Keratinocyte (primary cell): ENCODE measurements around the gene MANBA. TPM values are rescaled to one million over a fixed set of nuclear protein-coding genes. Genes with fewer than 3 reads are reported as not detected.
"Not testable (repeated sequence)": the region's sequence is repeated elsewhere in the genome, so short reads cannot be mapped to it uniquely, and the experiment has no call there.

Experiments used
- DNase-seq: peaks from one replicate; pipeline ENCODE4 v3.0.0-alpha.2; 2011; ENCODE audit warnings: low read depth, missing footprints, low spot score
- FAIRE-seq: peaks from 2 replicates; lab custom pipeline; 2011; peaks lifted over from hg19 to GRCh38; lab: Jason Lieb, UNC
- H2AFZ ChIP-seq: 2 replicates; pipeline ENCODE4 v1.6.0; 2012; ENCODE audit warnings: low read length, control low read depth, inconsistent platforms; ENCODE audit not compliant: control insufficient read depth
- H3K27ac ChIP-seq: 2 replicates; pipeline ENCODE4 v1.5.1; 2011; ENCODE audit warnings: low read length; ENCODE audit not compliant: control insufficient read depth, insufficient read depth
- H3K27me3 ChIP-seq: 3 replicates; pipeline ENCODE4 v1.6.0; 2011; ENCODE audit warnings: low read length; ENCODE audit not compliant: control insufficient read depth, insufficient read depth; ENCODE audit errors: extremely low read depth
- H3K36me3 ChIP-seq, 2 experiments: 2 replicates in 1 of 2; 3 replicates in 1 of 2; pipeline ENCODE4 v1.5.1; 2011; ENCODE audit warnings: low read length in 2 of 2, mild to moderate bottlenecking in 1 of 2; ENCODE audit not compliant: control insufficient read depth in 2 of 2, insufficient read depth in 2 of 2; ENCODE audit errors: extremely low read depth in 1 of 2
- H3K4me1 ChIP-seq: 3 replicates; pipeline ENCODE4 v1.5.1; 2011; ENCODE audit warnings: low read length; ENCODE audit not compliant: control insufficient read depth, insufficient read depth; ENCODE audit errors: extremely low read depth
- H3K4me2 ChIP-seq: 3 replicates; pipeline ENCODE4 v1.6.0; 2011; ENCODE audit warnings: low read depth, low read length; ENCODE audit not compliant: control insufficient read depth, insufficient read depth; ENCODE audit errors: extremely low read depth
- H3K4me3 ChIP-seq, 3 experiments: fragments of 200-600 bp in 1 of 3; sonication (generic) in 1 of 3; 2 replicates in 2 of 3; 3 replicates in 1 of 3; pipeline ENCODE4 v1.5.1; 2011 to 2016; ENCODE audit warnings: low read length in 3 of 3, mild to moderate bottlenecking in 3 of 3, control low read depth in 2 of 3, inconsistent platforms in 1 of 3, low read depth in 1 of 3, mixed read lengths in 1 of 3, mixed run types in 1 of 3, moderate library complexity in 1 of 3; ENCODE audit not compliant: control insufficient read depth in 2 of 3, insufficient read depth in 2 of 3; ENCODE audit errors: extremely low read depth in 1 of 3
- H3K79me2 ChIP-seq: 2 replicates; pipeline ENCODE4 v1.6.0; 2012; ENCODE audit warnings: low read length; ENCODE audit not compliant: control insufficient read depth, insufficient read depth
- H3K9ac ChIP-seq: 3 replicates; pipeline ENCODE4 v1.6.0; 2011; ENCODE audit warnings: low read length; ENCODE audit not compliant: control insufficient read depth, insufficient read depth; ENCODE audit errors: extremely low read depth
- H3K9me1 ChIP-seq: 3 replicates; pipeline ENCODE4 v1.6.0; 2011; ENCODE audit warnings: low read length; ENCODE audit not compliant: control insufficient read depth, insufficient read depth; ENCODE audit errors: extremely low read depth
- H3K9me3 ChIP-seq: 2 replicates; pipeline ENCODE4 v1.5.1; 2012; ENCODE audit warnings: low read depth, low read length; ENCODE audit not compliant: control insufficient read depth
- H4K20me1 ChIP-seq: 3 replicates; pipeline ENCODE4 v1.6.0; 2011; ENCODE audit warnings: low read length; ENCODE audit not compliant: control insufficient read depth, insufficient read depth; ENCODE audit errors: extremely low read depth
- EZH2 ChIP-seq: IDR thresholded peaks from one replicate; pipeline ENCODE4 v1.6.1; 2012; ENCODE audit warnings: inconsistent platforms, mild to moderate bottlenecking, low read length, moderate library complexity
- dilution Hi-C: fragments of 300-500 bp; cut with MboI; formaldehyde crosslinking; loops from one replicate; pipeline ENCODE4 v1.7.0; 2020; ENCODE audit warnings: low sequenced_read_pairs; ENCODE audit not compliant: extremely low pct_ligation_motif_present
- polyA plus RNA-seq, 5 experiments: library from polyadenylated mRNA; depleted of rRNA in 3 of 5; stranded (reverse) in 3 of 5; stranded (forward) in 1 of 5; unstranded in 1 of 5; fragments of >200 nt; gene quantifications; 1 replicate in 1 of 5; 2 replicates in 3 of 5; 3 replicates in 1 of 5; pipeline versions ENCODE4 v1.2.1 to v1.2.3, GENCODE V29; 2011 to 2012; ENCODE audit warnings: missing spikeins in 2 of 5, low read depth in 1 of 5, low replicate concordance in 1 of 5
- TF ChIP-seq, protein P1 (sequence below), 3 experiments: IDR thresholded peaks in 1 of 3; conservative IDR thresholded peaks in 1 of 3; optimal IDR thresholded peaks in 1 of 3; 2 replicates in 2 of 3; 3 replicates in 1 of 3; pipeline versions ENCODE3 to v1.5.1; 2011; ENCODE audit warnings: low read length in 3 of 3, mild to moderate bottlenecking in 3 of 3, moderate library complexity in 2 of 3, control low read depth in 1 of 3, inconsistent platforms in 1 of 3; ENCODE audit not compliant: insufficient read depth in 2 of 3; ENCODE audit errors: extremely low read depth in 1 of 3

MANBA gene
- polyA plus RNA-seq, 1 donor (not counting 4 experiments of a cell fraction or from before 2014, with no cell fraction given) = 9.3 TPM

DNA sequence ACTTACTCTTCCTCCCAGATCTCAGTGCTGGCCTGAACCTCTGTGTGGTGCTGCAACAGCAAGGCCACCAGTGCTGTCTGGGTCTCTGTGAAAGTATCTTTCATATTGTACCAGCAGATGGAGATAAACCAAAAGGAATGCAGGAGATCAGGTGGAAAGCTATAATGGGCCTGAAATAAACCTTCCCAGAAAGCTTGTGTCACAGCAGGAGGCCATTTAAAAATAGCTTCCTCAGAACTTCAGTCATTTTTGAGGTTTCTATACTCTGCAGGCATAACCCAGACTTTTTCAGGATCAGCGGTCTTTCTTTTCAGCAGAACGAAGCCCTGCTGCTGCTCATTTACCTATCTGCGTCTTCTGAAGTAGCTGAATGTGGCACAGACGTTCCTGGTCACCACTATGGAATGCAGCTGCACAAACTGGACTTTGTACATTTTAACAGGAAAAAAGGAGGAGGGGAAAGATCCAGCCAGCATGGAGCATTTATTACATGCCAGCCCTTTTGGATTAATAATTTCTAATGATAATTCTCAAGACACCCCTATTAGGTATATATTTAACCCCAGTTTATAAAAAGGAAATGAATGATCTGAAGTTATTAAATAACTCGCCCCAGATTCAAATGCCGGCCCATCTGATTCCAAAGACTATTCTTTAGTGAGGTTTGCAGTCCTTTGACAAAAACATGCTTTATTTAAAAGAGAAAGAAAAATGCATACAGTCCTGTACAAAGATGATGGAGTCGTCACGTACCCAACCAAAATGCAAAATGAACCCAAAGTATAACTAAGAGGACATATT is 139.9 kb downstream of the MANBA start:
- Histone ChIP-seq H3K9me1 (no peaks in the 10 kb centered on the region), H3K4me1 (peaks cover 19% of the 10 kb centered on the region), H3K9ac (no peak overlapping the region), H3K4me3 (no peak overlapping the region), H3K4me2 (no peak overlapping the region), H3K27me3 (no peaks in the 10 kb centered on the region), H2AFZ (no peak overlapping the region), H4K20me1 (no peaks in the 10 kb centered on the region), H3K27ac (peak overlapping the region; percentile 11), H3K9me3 (no peaks in the 10 kb centered on the region), H3K79me2 (no peaks in the 10 kb centered on the region), H3K36me3 (peaks cover 8 to 10% of the 10 kb centered on the region in 2 experiments)
- TF ChIP-seq, protein P1, sequence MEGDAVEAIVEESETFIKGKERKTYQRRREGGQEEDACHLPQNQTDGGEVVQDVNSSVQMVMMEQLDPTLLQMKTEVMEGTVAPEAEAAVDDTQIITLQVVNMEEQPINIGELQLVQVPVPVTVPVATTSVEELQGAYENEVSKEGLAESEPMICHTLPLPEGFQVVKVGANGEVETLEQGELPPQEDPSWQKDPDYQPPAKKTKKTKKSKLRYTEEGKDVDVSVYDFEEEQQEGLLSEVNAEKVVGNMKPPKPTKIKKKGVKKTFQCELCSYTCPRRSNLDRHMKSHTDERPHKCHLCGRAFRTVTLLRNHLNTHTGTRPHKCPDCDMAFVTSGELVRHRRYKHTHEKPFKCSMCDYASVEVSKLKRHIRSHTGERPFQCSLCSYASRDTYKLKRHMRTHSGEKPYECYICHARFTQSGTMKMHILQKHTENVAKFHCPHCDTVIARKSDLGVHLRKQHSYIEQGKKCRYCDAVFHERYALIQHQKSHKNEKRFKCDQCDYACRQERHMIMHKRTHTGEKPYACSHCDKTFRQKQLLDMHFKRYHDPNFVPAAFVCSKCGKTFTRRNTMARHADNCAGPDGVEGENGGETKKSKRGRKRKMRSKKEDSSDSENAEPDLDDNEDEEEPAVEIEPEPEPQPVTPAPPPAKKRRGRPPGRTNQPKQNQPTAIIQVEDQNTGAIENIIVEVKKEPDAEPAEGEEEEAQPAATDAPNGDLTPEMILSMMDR (optimal IDR thresholded peaks at IDR 0.05 in 1 of 3, IDR thresholded peaks at IDR 0.05 in 1 of 3, conservative IDR thresholded peaks at IDR 0.05 in 1 of 3; ENCODE audit: extremely low read depth in 1 of 3, insufficient read depth in 2 of 3, low read length in 3 of 3) = peak; percentile 32 to 70 (median 57)
- no peak for TF ChIP-seq EZH2
- dilution Hi-C loops = no loop called here
- no peak for DNase-seq
- peak; percentile 67 for FAIRE-seq

DNA sequence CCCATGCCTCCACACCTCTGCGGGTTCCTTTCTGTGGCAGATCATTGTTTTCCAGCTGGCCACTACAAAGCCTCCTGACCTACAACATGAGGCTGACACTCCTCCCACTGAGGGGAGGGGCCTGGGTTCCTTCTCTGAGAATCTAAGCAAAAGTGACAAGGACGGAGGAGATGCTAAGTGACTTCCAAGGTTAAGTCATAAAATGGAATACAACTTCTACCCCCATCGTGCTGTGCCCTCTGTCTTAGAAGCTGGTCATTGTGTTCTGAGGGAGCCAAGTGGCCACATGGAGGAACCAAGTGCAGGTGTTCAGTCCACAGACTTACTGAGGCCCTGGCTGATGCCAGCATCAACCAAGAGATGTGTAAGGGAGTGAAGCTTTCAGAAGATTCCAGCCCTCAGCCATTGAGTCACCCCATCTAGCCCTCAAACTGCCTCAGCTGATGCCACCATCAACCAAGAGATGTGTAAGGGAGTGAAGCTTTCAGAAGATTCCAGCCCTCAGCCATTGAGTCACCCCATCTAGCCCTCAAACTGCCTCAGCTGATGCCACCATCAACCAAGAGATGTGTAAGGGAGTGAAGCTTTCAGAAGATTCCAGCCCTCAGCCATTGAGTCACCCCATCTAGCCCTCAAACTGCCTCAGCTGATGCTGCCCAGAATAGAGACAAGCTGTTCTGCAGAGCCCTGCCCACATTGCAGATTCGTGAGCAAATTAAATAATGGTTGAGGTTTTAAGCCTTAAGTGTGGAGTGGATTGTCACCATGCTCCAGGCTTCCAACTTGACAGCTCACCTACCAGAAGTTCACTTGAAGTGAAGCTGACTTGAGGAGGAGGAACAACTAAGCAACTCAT is 140.8 kb downstream of the MANBA start:
- H3K27me3 ChIP-seq, H3K79me2 ChIP-seq, DNase-seq, H4K20me1 ChIP-seq, H3K4me3 ChIP-seq, dilution Hi-C loops, H3K9me1 ChIP-seq, H3K9me3 ChIP-seq, H3K4me2 ChIP-seq, H3K9ac ChIP-seq, FAIRE-seq, H2AFZ ChIP-seq: not testable (repeated sequence)
- Histone ChIP-seq H3K27ac (peak overlapping the region; percentile 11), H3K4me1 (peaks cover 17% of the 10 kb centered on the region), H3K36me3 (peaks cover 11 to 13% of the 10 kb centered on the region in 2 experiments)

DNA sequence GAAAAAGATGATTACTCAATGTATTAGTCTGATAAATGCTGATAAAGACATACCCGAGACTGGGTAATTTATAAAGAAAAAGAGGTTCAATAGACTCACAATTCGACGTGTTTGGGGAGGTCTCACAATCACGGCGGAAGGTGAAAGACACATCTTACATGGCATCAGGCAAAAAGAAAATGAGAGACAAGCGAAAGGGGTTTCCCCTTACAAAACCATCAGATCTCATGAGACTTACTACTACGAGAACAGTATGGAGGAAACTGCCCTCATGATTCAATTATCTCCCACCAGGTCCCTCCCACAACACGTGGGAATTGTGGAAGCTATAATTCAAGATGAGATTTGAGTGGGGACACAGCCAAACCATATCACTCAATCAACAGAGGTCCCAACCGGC is 141.7 kb downstream of the MANBA start:
- H3K4me2 ChIP-seq, H3K4me3 ChIP-seq, H3K79me2 ChIP-seq, H3K9me3 ChIP-seq, H4K20me1 ChIP-seq, DNase-seq, H3K9me1 ChIP-seq, FAIRE-seq, dilution Hi-C loops, H2AFZ ChIP-seq, H3K9ac ChIP-seq, H3K27ac ChIP-seq, H3K27me3 ChIP-seq: not testable (repeated sequence)
- Histone ChIP-seq H3K36me3 (peaks cover 20 to 21% of the 10 kb centered on the region in 2 experiments), H3K4me1 (peaks cover 17% of the 10 kb centered on the region)
